ENCODE measurements around the gene BMP7.

- TF ChIP-seq, protein P1, sequence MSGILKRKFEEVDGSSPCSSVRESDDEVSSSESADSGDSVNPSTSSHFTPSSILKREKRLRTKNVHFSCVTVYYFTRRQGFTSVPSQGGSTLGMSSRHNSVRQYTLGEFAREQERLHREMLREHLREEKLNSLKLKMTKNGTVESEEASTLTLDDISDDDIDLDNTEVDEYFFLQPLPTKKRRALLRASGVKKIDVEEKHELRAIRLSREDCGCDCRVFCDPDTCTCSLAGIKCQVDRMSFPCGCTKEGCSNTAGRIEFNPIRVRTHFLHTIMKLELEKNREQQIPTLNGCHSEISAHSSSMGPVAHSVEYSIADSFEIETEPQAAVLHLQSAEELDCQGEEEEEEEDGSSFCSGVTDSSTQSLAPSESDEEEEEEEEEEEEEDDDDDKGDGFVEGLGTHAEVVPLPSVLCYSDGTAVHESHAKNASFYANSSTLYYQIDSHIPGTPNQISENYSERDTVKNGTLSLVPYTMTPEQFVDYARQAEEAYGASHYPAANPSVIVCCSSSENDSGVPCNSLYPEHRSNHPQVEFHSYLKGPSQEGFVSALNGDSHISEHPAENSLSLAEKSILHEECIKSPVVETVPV (CRISPR knock-in tag; IDR thresholded peaks at IDR 0.05): no peak
- TF ChIP-seq PPARA (CRISPR knock-in tag; IDR thresholded peaks at IDR 0.05; ENCODE audit: borderline replicate concordance) (no peak), BACH2 (CRISPR knock-in tag; IDR thresholded peaks at IDR 0.05; ENCODE audit: borderline replicate concordance) (no peak), ZC3H10 (CRISPR knock-in tag; IDR thresholded peaks at IDR 0.05) (no peak), ARNTL (CRISPR knock-in tag; IDR thresholded peaks at IDR 0.05; ENCODE audit: borderline replicate concordance, low read depth) (no peak), TOX (CRISPR knock-in tag; IDR thresholded peaks at IDR 0.05; ENCODE audit: borderline replicate concordance) (no peak), ZFP30 (CRISPR knock-in tag; IDR thresholded peaks at IDR 0.05) (no peak), OSR1 (CRISPR knock-in tag; IDR thresholded peaks at IDR 0.05) (no peak)
- TF ChIP-seq, protein P2, sequence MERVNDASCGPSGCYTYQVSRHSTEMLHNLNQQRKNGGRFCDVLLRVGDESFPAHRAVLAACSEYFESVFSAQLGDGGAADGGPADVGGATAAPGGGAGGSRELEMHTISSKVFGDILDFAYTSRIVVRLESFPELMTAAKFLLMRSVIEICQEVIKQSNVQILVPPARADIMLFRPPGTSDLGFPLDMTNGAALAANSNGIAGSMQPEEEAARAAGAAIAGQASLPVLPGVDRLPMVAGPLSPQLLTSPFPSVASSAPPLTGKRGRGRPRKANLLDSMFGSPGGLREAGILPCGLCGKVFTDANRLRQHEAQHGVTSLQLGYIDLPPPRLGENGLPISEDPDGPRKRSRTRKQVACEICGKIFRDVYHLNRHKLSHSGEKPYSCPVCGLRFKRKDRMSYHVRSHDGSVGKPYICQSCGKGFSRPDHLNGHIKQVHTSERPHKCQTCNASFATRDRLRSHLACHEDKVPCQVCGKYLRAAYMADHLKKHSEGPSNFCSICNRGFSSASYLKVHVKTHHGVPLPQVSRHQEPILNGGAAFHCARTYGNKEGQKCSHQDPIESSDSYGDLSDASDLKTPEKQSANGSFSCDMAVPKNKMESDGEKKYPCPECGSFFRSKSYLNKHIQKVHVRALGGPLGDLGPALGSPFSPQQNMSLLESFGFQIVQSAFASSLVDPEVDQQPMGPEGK (CRISPR knock-in tag; IDR thresholded peaks at IDR 0.05; ENCODE audit: borderline replicate concordance): no peak
Observed at GRCh38 chr20:57301026-57301425, 34.6 kb upstream of the BMP7 start.
